DMS 273 (cell line): ENCODE measurements around the gene ALDH4A1.
"Not testable (repeated sequence)": the region's sequence is repeated elsewhere in the genome, so short reads cannot be mapped to it uniquely, and the experiment has no call there.

Experiments used
- DNase-seq: peaks from one replicate; lab custom pipeline; 2025; ENCODE audit not compliant: unreplicated experiment; lab: John Stamatoyannopoulos, UW

Gene ALDH4A1

GRCh38 chr1:18858070-18858688, 44.2 kb downstream of the ALDH4A1 start:
- no peak for DNase-seq

DNA sequence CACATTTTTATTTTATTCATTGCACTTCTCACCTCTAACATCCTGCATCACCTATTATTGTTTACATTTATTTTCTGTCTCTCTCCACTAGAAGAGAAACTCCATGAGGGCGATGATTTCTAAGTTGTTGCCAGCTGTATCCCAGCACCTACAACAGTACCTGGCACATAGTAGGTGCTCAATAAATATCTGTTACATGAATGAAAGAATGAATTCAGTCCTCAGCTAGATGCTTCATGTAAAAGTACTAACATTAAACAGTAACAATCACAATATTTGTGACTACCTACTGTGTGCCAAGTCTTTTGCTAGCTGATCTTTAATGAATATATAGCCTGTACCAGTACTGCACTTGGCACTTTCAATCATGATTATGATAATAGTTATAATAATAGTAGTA, 45.9 kb downstream of the ALDH4A1 start:
- no peak for DNase-seq

GRCh38 chr1:18855573-18855972, 46.8 kb downstream of the ALDH4A1 start:
- DNase-seq: no peak

DNA sequence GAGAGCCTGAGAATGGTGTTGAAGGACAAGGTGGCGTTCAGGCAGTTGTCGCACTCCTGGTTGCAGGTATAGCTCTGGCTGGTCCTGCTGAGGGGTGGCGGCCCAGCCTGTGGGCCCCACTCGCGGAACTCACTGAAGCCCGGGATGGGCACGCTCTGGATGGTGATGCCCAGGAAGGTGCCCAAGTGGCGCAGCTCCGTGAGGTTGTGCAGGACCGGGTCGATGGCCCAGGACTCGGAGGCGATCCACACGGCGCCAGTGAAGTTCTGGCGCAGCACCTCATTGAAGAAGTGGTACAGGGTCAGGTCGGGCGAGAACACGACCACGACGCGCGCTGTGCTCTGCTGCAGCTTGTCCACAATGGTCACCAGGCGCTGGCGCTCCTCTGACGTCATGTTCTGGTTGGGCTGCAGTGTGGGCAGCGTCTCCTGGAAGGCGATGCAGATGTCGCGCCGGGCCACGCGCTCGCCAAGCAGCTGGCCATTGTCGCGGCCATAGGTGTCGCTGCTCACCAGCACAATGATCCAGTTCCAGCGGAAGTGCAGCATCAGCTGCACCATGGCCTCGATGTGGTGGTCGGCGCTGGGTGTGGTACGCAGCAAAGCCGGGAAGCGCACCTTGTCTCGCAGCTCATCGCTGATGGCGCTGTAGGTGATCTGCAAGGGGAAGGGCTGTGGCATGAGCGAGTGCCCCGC, 47.9 kb downstream of the ALDH4A1 start:
- DNase-seq: no peak

GRCh38 chr1:18852501-18852900, 49.9 kb downstream of the ALDH4A1 start:
- no peak for DNase-seq

DNA sequence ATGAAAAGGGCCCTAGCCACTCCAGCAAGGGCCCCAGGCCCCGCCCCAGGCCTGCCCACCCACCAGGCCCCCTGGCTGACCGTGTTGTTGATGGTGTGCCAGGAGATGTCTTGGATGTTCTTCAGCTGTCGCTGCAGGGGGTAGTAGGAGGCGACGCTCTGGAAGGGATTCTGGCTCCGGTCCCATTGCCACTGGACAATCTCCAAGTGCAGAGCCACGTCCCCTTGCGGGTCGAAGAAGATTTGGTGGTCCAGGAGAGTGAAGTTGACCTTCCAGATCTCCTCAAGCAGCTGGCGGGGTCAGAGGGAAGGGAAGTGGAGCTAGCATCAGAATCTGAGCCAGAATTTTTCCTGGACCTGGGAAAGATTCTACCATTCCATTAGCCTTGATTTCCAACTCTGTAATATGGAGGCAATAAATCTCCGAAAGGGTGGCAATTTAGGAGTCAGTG, 53.1 kb downstream of the ALDH4A1 start:
- peak; percentile 25 for DNase-seq

DNA sequence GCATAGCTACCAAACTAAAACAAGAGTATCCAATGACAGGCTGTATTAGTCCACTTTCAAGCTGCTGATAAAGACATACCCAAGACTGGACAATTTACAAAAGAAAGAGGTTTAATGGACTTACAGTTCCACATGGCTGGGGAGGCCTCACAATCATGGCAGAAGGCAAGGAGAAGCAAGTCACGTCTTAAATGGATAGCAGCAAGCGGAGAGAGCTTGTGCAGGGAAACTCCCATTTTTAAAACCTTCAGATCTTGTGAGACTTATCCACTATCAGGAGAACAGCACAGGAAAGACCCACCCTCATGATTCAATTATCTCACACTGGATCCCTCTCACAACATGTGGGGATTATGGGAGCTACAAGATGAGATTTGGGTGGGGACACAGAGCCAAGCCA, 54.6 kb downstream of the ALDH4A1 start:
- not testable (repeated sequence) for DNase-seq

GRCh38 chr1:18840145-18840544, 62.2 kb downstream of the ALDH4A1 start:
- DNase-seq: no peak

DNA sequence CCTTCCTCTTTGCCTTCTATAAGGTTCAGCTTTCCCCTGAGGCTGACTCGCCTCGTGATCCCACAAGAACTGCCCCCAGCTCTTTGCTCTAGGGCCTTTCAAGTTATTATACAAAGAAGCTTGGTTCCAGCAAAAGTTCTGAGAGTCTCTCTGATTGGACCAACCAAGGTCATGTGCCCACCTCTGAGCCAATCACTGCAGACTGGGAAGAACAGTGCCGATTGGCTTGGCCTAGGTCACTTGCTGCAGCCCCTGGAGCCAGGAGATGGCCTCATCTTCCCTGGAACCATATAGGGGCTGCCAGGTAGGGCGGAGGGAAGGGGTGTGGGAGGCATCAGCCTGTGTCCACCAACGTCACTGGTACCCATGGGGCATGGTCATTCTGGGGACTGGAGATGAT, 65.7 kb downstream of the ALDH4A1 start:
- DNase-seq: no peak

DNA sequence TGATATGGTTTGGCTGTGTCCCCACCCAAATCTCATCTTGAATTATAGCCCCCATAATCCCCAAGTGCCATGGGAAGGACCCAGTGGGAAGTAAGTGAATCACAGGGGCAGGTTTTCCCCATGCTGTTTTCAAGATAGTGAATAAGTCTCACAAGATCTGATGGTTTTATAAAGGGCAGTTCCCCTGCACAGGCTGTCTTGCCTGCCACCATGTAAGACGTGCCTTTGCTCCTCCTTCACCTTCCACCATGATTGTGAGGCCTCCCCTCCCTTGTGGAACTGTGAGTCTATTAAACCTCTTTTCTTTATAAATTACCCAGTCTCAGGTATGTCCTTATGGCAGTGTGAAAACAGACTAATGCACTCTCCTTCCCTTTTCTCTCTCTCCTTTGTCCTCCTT, 70.0 kb downstream of the ALDH4A1 start:
- DNase-seq: not testable (repeated sequence)

DNA sequence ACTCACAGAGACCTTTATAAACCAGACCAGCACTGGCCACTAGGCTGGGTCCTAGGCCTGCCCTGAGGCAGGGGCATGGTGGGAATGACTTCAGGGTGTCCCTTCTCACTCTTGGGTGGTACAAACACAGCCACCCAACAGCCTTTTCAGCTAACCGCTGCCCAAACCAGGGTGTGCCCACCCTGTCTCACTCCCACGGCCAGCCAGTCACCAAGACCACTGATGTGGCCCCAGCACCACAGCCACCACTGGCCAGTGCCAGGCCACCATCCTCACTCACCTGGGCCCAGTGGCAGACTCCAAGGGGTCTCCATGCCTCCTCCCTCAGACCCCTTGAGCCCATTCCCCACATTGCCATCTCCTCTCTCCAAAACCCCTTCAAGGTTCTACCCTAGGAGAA, 70.7 kb downstream of the ALDH4A1 start:
- DNase-seq: no peak

DNA sequence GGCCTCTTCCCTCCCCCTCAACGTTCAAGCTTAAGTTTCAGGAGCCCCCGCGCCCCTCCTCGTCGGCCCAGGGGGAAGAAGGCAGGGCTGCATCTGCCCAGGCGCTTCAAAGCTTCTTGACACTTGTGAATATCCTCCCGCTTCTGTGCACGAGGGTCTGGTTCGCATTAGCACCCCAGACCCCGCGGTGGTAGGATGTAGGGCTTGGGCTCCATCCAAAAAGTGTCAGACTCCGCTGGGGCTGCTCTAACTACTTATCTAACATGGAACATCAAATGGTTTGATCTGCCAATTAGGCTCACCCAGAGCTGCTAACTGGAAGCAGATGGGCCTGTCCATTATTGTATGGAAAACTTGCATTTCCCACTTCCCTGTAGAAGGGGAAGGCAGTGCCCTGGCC, 71.8 kb downstream of the ALDH4A1 start:
- DNase-seq: no peak

DNA sequence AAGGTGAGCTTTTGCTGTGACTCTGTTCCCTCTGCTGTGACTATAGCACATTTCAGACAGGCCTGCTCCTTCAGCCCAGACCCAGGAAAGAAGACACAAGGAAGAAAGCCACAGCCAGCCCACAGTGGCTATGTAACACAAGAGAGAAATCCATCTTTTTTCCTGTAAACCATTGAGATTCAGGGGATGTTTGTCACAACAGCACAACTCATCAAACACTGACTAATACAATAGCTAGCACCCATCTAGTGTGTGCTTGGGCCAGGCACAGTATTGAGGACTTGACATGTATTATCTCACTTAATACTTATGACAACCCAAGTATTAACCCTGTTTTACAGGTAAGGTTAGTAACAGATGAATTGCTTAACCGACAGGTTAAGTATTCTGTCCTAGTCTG, 72.7 kb downstream of the ALDH4A1 start:
- no peak for DNase-seq

DNA sequence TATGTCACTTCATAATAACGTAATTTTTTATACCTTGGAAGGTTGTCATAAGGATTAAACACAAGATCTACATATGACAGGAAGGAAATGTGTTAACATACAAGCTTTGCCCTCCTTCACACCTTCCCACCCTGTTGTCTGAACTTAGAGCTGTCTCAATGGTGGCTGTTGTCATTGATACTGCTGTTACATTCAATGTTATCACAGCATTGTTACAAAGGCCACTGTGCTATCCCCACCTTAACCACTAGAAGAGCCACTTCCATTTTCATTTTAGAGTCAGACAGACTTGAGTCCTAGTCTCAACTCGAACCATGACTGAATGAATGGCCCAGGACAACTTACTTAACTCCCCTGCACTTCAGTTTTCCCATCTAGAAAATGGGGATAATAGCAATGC, 74.1 kb downstream of the ALDH4A1 start:
- no peak for DNase-seq

DNA sequence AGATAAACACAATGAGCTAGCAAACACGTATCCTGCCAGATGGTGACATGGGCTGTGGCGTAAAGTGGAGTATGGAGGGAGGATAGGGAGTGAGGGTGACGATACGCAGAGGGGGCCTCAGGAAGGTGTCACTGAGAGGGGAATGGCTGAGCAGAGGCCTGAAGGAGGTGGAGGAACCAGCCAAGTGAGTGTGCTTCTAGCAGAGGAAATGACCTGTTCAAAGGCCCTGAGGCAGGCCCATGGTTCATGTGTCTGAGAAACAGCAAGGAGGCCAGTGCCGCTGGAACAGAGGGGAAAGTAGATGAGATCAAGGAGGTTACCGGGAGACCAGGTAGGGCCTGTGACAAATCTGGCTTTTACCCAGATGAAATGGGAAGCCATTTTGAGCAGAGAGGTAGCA, 78.9 kb downstream of the ALDH4A1 start:
- DNase-seq: no peak
